ENCODE data around the gene RIN3. TPM values are rescaled to one million over a fixed set of nuclear protein-coding genes. Genes with fewer than 3 reads are reported as not detected.

The RIN3 gene
- total RNA-seq, 1 experiment from 2014 or later, result not detected

DNA sequence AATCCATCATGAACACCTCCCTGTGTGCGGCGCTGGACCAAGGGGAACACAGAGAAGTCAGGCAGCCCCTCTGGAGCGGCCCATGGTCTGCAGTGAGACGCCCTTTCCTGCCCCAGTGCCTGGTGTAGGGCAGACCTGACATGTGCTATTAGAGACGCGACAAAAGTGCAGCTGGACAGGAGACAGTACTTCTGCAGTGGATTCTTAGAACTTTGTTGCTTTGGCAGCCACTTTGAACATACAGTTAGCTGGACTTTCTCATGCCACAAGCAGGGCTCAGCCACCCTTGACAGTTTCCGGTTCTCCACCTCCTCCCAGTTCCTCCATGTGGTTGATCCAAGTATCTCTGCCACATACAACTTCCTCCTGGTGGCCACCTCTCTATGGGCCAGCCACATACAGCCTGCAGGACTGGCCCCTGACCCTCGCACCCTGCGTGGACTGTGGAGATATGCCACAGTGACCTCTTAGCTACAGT is 188.9 kb downstream of the RIN3 start:
- Histone ChIP-seq H3K36me3 (ENCODE audit: insufficient read depth, low read length) (no peaks in the 10 kb centered on the region), H3K9ac (ENCODE audit: low read length) (no peak overlapping the region), H3K9me3 (ENCODE audit: low read length) (no peaks in the 10 kb centered on the region), H3K27me3 (ENCODE audit: low read length) (no peaks in the 10 kb centered on the region), H4K20me1 (ENCODE audit: insufficient read depth, low read depth, low read length) (no peaks in the 10 kb centered on the region), H3K9me2 (replicated peaks; ENCODE audit: insufficient read depth, low read length) (no peaks in the 10 kb centered on the region), H3K79me2 (ENCODE audit: low read length) (no peaks in the 10 kb centered on the region), H3K4me1 (ENCODE audit: low read length) (no peaks in the 10 kb centered on the region), H3K4me3 (ENCODE audit: low read length) (no peak overlapping the region), H3K4me2 (ENCODE audit: low read depth, low read length, poor library complexity, severe bottlenecking) (no peak overlapping the region), H2AFZ (ENCODE audit: low read length) (no peak overlapping the region), H3K27ac (ENCODE audit: low read length) (no peak overlapping the region)
- no peak for DNase-seq

- no peaks in the 10 kb centered on the region for H3K9me2 ChIP-seq (replicated peaks; ENCODE audit: insufficient read depth, low read length)
- no peaks in the 10 kb centered on the region for H3K4me1 ChIP-seq (ENCODE audit: low read length)
- H2AFZ ChIP-seq (ENCODE audit: low read length), result no peak overlapping the region
- H3K27me3 ChIP-seq (ENCODE audit: low read length), result no peaks in the 10 kb centered on the region
- H3K27ac ChIP-seq (ENCODE audit: low read length), result no peak overlapping the region
- DNase-seq, result no peak
- no peaks in the 10 kb centered on the region for H3K9me3 ChIP-seq (ENCODE audit: low read length)
- no peaks in the 10 kb centered on the region for H3K79me2 ChIP-seq (ENCODE audit: low read length)
- H3K9ac ChIP-seq (ENCODE audit: low read length), result no peak overlapping the region
- no peaks in the 10 kb centered on the region for H3K36me3 ChIP-seq (ENCODE audit: insufficient read depth, low read length)
- H3K4me3 ChIP-seq (ENCODE audit: low read length), result no peak overlapping the region
- no peak overlapping the region for H3K4me2 ChIP-seq (ENCODE audit: low read depth, low read length, poor library complexity, severe bottlenecking)
- H4K20me1 ChIP-seq (ENCODE audit: insufficient read depth, low read depth, low read length), result no peaks in the 10 kb centered on the region
Observed at GRCh38 chr14:92703516-92703915, 189.9 kb downstream of the RIN3 start.

DNA sequence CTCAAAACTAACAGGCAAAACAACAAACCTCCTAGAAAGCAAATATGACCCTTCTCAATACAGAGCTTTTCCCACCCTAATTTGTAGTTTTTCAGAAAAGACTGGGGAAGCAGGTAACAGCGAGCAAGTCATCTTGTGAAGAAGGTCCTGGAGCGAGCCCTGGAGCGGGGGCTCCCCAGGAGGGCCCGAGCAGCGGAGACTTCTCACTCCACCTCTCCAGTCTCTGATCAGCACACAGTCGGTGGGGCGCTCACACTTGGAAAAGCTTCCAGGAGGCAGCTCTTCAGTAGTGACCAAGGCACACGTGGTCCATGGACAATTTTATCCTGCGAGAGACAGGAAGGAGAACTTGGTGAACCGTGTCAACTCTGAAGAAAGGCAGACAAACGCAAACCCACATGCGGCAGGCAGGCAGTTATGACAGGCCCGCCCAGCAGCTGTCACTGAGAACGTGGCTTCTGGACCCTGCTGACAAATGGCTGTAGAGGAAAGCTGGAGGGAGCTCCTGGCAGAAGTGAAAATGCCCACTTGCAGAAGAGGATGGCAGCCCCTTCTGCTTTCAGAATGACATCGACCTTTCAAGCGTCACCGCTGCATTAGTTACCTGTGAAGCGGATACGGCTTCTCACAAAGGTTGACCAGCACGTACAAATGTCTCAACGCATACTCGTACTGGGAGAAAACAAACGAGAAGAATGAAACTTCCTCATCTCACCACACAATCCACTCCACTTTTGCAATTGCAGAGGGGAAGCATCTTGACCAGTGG is 190.6 kb downstream of the RIN3 start:
- no peaks in the 10 kb centered on the region for H4K20me1 ChIP-seq (ENCODE audit: insufficient read depth, low read depth, low read length)
- DNase-seq, result peak; percentile 66
- H3K79me2 ChIP-seq (ENCODE audit: low read length), result no peaks in the 10 kb centered on the region
- no peaks in the 10 kb centered on the region for H3K27me3 ChIP-seq (ENCODE audit: low read length)
- H3K4me1 ChIP-seq (ENCODE audit: low read length), result no peaks in the 10 kb centered on the region
- H2AFZ ChIP-seq (ENCODE audit: low read length), result no peak overlapping the region
- H3K9ac ChIP-seq (ENCODE audit: low read length), result no peak overlapping the region
- no peak overlapping the region for H3K4me2 ChIP-seq (ENCODE audit: low read depth, low read length, poor library complexity, severe bottlenecking)
- no peak overlapping the region for H3K27ac ChIP-seq (ENCODE audit: low read length)
- no peaks in the 10 kb centered on the region for H3K36me3 ChIP-seq (ENCODE audit: insufficient read depth, low read length)
- no peak overlapping the region for H3K4me3 ChIP-seq (ENCODE audit: low read length)
- no peaks in the 10 kb centered on the region for H3K9me2 ChIP-seq (replicated peaks; ENCODE audit: insufficient read depth, low read length)
- H3K9me3 ChIP-seq (ENCODE audit: low read length), result no peaks in the 10 kb centered on the region

DNA sequence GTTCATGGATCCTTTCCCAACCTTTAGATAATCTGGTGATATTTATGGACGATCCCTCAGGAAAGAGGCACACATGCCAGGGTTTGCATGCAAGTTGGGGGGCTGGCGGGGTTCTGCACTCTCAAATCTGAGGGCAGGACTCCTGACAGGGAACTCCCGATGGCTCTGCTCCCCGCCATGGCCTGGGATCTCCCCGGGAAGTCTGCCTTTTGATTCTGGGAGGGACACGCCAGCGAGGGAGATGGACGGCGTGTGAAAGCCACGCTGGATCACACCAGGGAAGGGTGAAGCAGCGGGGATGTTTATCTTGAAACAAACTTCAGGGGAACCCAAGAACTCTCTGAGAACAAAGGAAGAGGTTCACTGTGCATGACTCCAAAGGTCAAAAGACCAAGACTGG is 191.2 kb downstream of the RIN3 start:
- Histone ChIP-seq H3K4me2 (ENCODE audit: low read depth, low read length, poor library complexity, severe bottlenecking) (no peak overlapping the region), H4K20me1 (ENCODE audit: insufficient read depth, low read depth, low read length) (no peaks in the 10 kb centered on the region), H3K9ac (ENCODE audit: low read length) (no peak overlapping the region), H3K27me3 (ENCODE audit: low read length) (no peaks in the 10 kb centered on the region), H3K9me2 (replicated peaks; ENCODE audit: insufficient read depth, low read length) (no peaks in the 10 kb centered on the region), H3K36me3 (ENCODE audit: insufficient read depth, low read length) (no peaks in the 10 kb centered on the region), H3K9me3 (ENCODE audit: low read length) (no peaks in the 10 kb centered on the region), H2AFZ (ENCODE audit: low read length) (no peak overlapping the region), H3K4me1 (ENCODE audit: low read length) (no peaks in the 10 kb centered on the region), H3K79me2 (ENCODE audit: low read length) (no peaks in the 10 kb centered on the region), H3K27ac (ENCODE audit: low read length) (no peak overlapping the region), H3K4me3 (ENCODE audit: low read length) (no peak overlapping the region)
- DNase-seq, result no peak

DNA sequence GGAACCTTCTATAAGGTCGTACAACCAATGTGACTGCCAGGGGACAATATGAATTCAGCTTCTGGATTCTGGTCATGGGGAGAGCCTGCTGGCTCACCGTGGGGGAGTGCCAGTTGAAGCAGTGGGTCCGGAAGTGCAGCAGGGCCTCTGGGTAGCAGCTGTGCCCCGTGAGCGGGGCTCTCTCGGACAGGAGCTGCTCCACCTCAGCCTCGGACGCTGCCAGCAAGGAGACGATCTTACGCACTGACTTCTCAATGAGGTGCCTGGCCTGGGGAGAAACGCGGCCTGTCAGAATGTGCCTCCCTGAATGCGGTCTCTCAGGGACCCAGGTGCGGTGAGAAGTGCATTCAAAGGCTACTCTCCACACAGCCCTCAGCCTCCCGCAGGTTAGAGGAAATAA is 192.8 kb downstream of the RIN3 start:
- H3K4me1 ChIP-seq (ENCODE audit: low read length), result no peaks in the 10 kb centered on the region
- no peak overlapping the region for H3K9ac ChIP-seq (ENCODE audit: low read length)
- no peaks in the 10 kb centered on the region for H3K79me2 ChIP-seq (ENCODE audit: low read length)
- no peaks in the 10 kb centered on the region for H3K9me3 ChIP-seq (ENCODE audit: low read length)
- no peaks in the 10 kb centered on the region for H3K9me2 ChIP-seq (replicated peaks; ENCODE audit: insufficient read depth, low read length)
- no peak overlapping the region for H3K27ac ChIP-seq (ENCODE audit: low read length)
- H3K27me3 ChIP-seq (ENCODE audit: low read length), result no peaks in the 10 kb centered on the region
- no peaks in the 10 kb centered on the region for H3K36me3 ChIP-seq (ENCODE audit: insufficient read depth, low read length)
- no peaks in the 10 kb centered on the region for H4K20me1 ChIP-seq (ENCODE audit: insufficient read depth, low read depth, low read length)
- no peak overlapping the region for H3K4me3 ChIP-seq (ENCODE audit: low read length)
- no peak for DNase-seq
- H2AFZ ChIP-seq (ENCODE audit: low read length), result no peak overlapping the region
- no peak overlapping the region for H3K4me2 ChIP-seq (ENCODE audit: low read depth, low read length, poor library complexity, severe bottlenecking)

DNA sequence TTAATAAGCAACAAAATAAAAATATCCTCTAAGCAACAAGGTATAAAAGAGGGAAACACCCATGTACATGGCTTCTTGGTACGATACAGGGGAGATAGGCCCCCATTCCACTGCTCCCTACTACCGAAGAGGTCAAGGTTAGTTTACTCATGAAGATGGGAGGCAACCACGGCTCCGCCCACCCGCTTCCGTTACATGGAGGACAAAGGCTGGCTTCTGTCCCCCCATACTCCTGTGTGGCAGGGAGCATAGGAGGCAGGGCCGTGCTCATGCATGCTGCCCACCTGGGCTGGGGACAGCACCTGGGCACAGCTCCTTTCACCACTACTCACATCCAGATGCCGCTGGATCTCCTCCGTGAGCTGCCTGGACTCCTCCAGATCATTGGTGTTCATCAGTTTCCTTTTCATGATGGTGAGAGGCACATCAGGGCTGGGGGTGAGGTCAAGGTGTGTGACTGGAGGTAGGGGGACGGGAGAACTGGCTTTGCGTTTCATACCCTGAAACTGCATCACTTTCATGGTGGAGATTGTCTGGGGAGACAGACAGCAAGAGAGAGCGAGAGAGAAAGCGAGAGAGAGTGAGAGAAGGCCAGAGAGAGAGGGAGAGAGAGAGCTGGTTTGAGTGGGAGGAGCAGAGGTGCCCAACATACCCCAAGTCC is 195.9 kb downstream of the RIN3 start:
- no peaks in the 10 kb centered on the region for H3K4me1 ChIP-seq (ENCODE audit: low read length)
- H3K9me3 ChIP-seq (ENCODE audit: low read length), result no peaks in the 10 kb centered on the region
- no peaks in the 10 kb centered on the region for H3K79me2 ChIP-seq (ENCODE audit: low read length)
- H3K36me3 ChIP-seq (ENCODE audit: insufficient read depth, low read length), result no peaks in the 10 kb centered on the region
- no peak overlapping the region for H3K27ac ChIP-seq (ENCODE audit: low read length)
- no peak overlapping the region for H3K9ac ChIP-seq (ENCODE audit: low read length)
- no peaks in the 10 kb centered on the region for H3K27me3 ChIP-seq (ENCODE audit: low read length)
- no peak overlapping the region for H3K4me2 ChIP-seq (ENCODE audit: low read depth, low read length, poor library complexity, severe bottlenecking)
- no peaks in the 10 kb centered on the region for H4K20me1 ChIP-seq (ENCODE audit: insufficient read depth, low read depth, low read length)
- H3K4me3 ChIP-seq (ENCODE audit: low read length), result no peak overlapping the region
- DNase-seq, result no peak
- H3K9me2 ChIP-seq (replicated peaks; ENCODE audit: insufficient read depth, low read length), result no peaks in the 10 kb centered on the region
- H2AFZ ChIP-seq (ENCODE audit: low read length), result no peak overlapping the region

DNA sequence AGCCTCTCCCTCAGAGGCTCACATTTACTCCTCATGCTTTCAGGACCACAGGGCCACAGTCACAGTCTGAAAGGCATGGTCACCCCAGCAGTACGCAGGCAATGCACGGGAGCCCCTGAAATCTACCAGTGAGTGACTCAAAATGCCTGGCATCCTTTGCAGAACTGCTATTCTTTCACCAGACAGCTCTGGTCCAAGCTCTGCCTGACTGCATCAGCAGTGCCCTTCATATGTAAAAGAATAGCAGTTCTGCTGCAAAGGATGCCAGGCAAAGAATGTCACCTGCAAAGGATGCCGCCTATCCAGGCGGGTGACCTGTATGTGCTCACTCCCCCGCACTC is 196.4 kb downstream of the RIN3 start:
- Histone ChIP-seq H3K4me1 (ENCODE audit: low read length) (no peaks in the 10 kb centered on the region), H3K4me3 (ENCODE audit: low read length) (no peak overlapping the region), H3K9ac (ENCODE audit: low read length) (no peak overlapping the region), H4K20me1 (ENCODE audit: insufficient read depth, low read depth, low read length) (no peaks in the 10 kb centered on the region), H3K9me3 (ENCODE audit: low read length) (no peaks in the 10 kb centered on the region), H3K9me2 (replicated peaks; ENCODE audit: insufficient read depth, low read length) (no peaks in the 10 kb centered on the region), H3K79me2 (ENCODE audit: low read length) (no peaks in the 10 kb centered on the region), H3K27ac (ENCODE audit: low read length) (no peak overlapping the region), H2AFZ (ENCODE audit: low read length) (no peak overlapping the region), H3K27me3 (ENCODE audit: low read length) (no peaks in the 10 kb centered on the region), H3K36me3 (ENCODE audit: insufficient read depth, low read length) (no peaks in the 10 kb centered on the region), H3K4me2 (ENCODE audit: low read depth, low read length, poor library complexity, severe bottlenecking) (no peak overlapping the region)
- no peak for DNase-seq

DNA sequence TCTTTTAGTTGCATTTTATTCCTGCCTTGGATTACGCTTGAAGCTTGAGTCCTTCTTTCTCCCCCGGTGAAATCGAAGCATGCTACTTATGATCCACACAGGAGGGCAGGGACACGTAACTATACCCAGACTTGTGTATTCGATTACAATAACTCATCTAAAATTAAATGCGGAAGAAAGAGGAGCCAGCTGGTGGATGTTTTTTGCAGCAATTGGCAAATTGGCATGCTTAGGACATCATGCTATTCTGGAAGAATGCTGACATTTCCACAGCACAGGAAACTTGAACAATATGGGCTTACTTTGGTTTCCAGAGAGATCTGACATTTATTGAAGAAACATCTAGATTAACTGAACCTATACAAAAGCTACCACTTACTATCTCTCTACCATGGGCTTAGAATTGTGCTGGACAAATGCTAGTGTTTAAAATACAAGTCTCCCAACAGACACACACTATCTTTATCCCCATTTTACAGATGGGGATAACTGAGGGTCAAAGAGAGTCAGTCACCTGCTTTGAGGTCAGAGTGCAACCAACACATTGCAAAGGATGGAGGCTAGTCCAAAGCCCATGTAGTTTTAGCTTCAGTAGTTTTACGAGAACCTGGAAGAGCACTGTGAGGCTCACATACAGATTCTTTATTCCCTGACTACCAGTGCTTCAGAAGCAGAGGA is 198.5 kb downstream of the RIN3 start:
- Histone ChIP-seq H3K27ac (ENCODE audit: low read length) (no peak overlapping the region), H3K9ac (ENCODE audit: low read length) (no peak overlapping the region), H3K9me2 (replicated peaks; ENCODE audit: insufficient read depth, low read length) (no peaks in the 10 kb centered on the region), H3K27me3 (ENCODE audit: low read length) (no peaks in the 10 kb centered on the region), H3K79me2 (ENCODE audit: low read length) (no peaks in the 10 kb centered on the region), H3K9me3 (ENCODE audit: low read length) (no peaks in the 10 kb centered on the region), H3K4me3 (ENCODE audit: low read length) (no peak overlapping the region), H3K4me2 (ENCODE audit: low read depth, low read length, poor library complexity, severe bottlenecking) (no peak overlapping the region), H2AFZ (ENCODE audit: low read length) (no peak overlapping the region), H3K4me1 (ENCODE audit: low read length) (no peaks in the 10 kb centered on the region), H3K36me3 (ENCODE audit: insufficient read depth, low read length) (no peaks in the 10 kb centered on the region), H4K20me1 (ENCODE audit: insufficient read depth, low read depth, low read length) (no peaks in the 10 kb centered on the region)
- DNase-seq, result no peak
